ENCODE results near the gene PPP1R12C. TPM values are rescaled to one million over a fixed set of nuclear protein-coding genes. Genes with fewer than 3 reads are reported as not detected.

Gene PPP1R12C
- total RNA-seq, 1 experiment from 2014 or later: 110 TPM

DNA sequence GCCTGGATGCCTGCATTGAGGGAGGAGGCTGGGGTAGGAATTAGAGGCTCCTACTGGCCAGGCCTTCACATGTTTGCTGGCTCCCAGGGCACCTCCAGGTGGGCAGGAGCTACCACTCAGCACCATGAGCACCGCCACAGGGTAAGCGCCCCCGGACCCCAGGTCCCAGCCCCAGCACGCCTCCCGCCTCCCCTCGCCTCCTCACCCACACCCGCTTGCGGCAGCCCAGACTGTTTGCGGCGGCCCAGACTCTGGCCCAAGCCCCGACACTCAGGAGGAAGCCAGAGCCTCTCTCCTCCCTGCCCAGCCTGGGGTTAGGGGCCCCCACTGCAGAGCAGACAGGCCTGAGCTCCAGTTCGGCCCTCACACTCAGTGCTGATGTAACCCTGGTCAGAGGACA lies 41.1 kb downstream of the PPP1R12C start:
- CTCF ChIA-PET: no interaction called here
- Histone ChIP-seq H3K36me3 (ENCODE audit: low read depth) (no peaks in the 10 kb centered on the region), H3K4me3 (peak overlapping the region; percentile 60), H3K27ac (peak overlapping the region; percentile 79), H3F3A (ENCODE audit: insufficient read depth, low read depth) (peaks cover 54% of the 10 kb centered on the region), H3K9me3 (ENCODE audit: insufficient read depth, low read depth) (no peaks in the 10 kb centered on the region), H3K79me2 (ENCODE audit: low read depth) (peaks cover 10% of the 10 kb centered on the region; the same call in 1 of the 2 replicates), H3K4me2 (peak overlapping the region; percentile 82), H4K20me1 (ENCODE audit: insufficient read depth) (no peaks in the 10 kb centered on the region), H3K4me1 (replicated peaks; ENCODE audit: insufficient read depth) (peaks cover 27% of the 10 kb centered on the region), H3K27me3 (ENCODE audit: insufficient read depth, low read depth) (no peaks in the 10 kb centered on the region), H2AFZ (no peak overlapping the region), H3K9me2 (ENCODE audit: insufficient read depth) (no peaks in the 10 kb centered on the region)
- TF ChIP-seq EZH2 (IDR thresholded peaks at IDR 0.05; ENCODE audit: low read depth): no peak
- TF ChIP-seq, protein P1, sequence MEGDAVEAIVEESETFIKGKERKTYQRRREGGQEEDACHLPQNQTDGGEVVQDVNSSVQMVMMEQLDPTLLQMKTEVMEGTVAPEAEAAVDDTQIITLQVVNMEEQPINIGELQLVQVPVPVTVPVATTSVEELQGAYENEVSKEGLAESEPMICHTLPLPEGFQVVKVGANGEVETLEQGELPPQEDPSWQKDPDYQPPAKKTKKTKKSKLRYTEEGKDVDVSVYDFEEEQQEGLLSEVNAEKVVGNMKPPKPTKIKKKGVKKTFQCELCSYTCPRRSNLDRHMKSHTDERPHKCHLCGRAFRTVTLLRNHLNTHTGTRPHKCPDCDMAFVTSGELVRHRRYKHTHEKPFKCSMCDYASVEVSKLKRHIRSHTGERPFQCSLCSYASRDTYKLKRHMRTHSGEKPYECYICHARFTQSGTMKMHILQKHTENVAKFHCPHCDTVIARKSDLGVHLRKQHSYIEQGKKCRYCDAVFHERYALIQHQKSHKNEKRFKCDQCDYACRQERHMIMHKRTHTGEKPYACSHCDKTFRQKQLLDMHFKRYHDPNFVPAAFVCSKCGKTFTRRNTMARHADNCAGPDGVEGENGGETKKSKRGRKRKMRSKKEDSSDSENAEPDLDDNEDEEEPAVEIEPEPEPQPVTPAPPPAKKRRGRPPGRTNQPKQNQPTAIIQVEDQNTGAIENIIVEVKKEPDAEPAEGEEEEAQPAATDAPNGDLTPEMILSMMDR (conservative IDR thresholded peaks at IDR 0.05): no peak
- intact Hi-C loops (cut with micrococcal nuclease; ENCODE audit: unreplicated experiment): no loop called here
- no peak for DNase-seq
- POLR2A ChIA-PET (ENCODE audit: unreplicated experiment): interaction anchor here (0.7 kb wide), 1 partner anchor 123 kb away, joined by 12 read pairs; no protein-coding TSS in a partner anchor
- no TSS peak for BruUV-seq (replicated peaks)

DNA sequence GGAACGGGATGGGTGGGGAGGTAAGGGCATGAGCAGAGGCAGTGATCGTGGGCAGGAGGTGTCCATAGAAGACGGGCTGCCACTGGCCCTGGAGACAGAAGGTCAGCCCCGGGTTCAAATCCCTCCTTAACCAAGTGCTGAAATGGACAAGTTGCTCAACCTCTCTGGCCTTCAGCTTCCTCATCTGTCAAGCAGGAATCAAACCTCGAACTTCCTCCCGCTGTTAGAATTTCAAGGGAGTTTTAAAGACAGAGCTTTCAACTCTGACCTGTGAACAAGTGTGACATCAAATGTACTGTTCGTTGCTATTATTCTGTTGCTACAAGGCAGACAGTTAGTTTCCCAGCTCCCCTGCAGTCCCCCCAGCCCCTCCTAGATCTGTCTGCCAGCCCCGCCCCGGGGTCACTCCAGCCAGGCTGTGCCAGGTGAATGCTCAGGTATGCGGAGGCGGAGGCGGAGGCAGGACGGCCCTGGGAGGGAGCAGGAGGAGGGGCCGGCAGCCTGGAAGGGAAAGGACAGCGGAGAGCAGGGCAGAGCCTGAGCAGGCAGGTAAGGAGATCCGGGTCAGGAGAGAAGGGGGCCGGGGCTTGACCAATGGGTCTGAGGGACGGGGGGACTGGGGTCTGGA lies 42.0 kb downstream of the PPP1R12C start, which contains the start of gene EPS8L1:
TSS of gene EPS8L1 (plus strand) at position 499 of the 628 bp plus-strand sequence. CDS start 576 bp downstream, outside the sequence.
- Histone ChIP-seq H3K9me3 (ENCODE audit: insufficient read depth, low read depth) (no peaks in the 10 kb centered on the region), H4K20me1 (ENCODE audit: insufficient read depth) (no peaks in the 10 kb centered on the region), H2AFZ (no peak within 1 kb of the TSS), H3K27me3 (ENCODE audit: insufficient read depth, low read depth) (no peaks in the 10 kb centered on the region), H3K4me1 (replicated peaks; ENCODE audit: insufficient read depth) (peaks cover 32% of the 10 kb centered on the region), H3K79me2 (ENCODE audit: low read depth) (peaks cover 10% of the 10 kb centered on the region; the same call in 1 of the 2 replicates), H3K27ac (peak within 1 kb of the TSS; percentile 79), H3K4me2 (peak within 1 kb of the TSS; percentile 82), H3K4me3 (peak within 1 kb of the TSS; percentile 60), H3K9me2 (ENCODE audit: insufficient read depth) (no peaks in the 10 kb centered on the region), H3K36me3 (ENCODE audit: low read depth) (no peaks in the 10 kb centered on the region), H3F3A (ENCODE audit: insufficient read depth, low read depth) (peaks cover 50% of the 10 kb centered on the region)
- ChIA-PET CTCF (interaction anchor here (0.5 kb wide), 1 partner anchor 392 kb away, joined by 3 read pairs; no protein-coding TSS in a partner anchor), POLR2A (ENCODE audit: unreplicated experiment) (interaction anchor here (0.6 to 0.9 kb wide), 8 partner anchors 10 to 1203 kb away, joined by 3 to 10 read pairs (median 3); partner anchors contain the start of genes KMT5C, MBOAT7 and ZNF784)
- intact Hi-C loops (cut with micrococcal nuclease; ENCODE audit: unreplicated experiment): no loop called here
- BruUV-seq (replicated peaks): no TSS peak
- peak; percentile 92 to 97 for DNase-seq
- TF ChIP-seq EZH2 (IDR thresholded peaks at IDR 0.05; ENCODE audit: low read depth): no peak
- TF ChIP-seq, protein P1 (conservative IDR thresholded peaks at IDR 0.05): no peak

DNA sequence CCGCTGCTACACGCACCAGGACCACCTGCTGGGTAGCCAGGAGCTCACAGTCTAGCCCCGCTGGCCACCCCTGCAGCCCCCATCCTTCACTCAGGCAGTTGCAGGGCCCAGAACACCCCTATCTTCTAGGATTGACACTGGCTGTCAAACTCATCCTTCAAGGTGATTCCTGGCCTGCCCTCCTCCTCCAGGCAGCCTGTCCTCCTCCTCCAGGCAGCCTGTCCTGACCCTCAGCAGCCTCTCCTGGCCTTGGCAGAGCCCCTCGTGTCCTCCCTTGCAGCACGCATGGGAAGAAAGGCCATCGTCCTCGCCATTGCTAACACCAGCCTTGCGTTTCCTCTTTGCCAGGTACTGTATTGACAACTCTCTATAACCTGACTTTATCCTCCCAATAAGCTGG lies 45.5 kb downstream of the PPP1R12C start:
- BruUV-seq (replicated peaks): no TSS peak
- peak overlapping the region; percentile 98 for H3K27ac ChIP-seq
- ChIA-PET POLR2A (ENCODE audit: unreplicated experiment) (interaction anchor here (0.5 kb wide), 1 partner anchor 9 kb away, joined by 5 read pairs; the partner anchor contains the start of gene RDH13), CTCF (no interaction called here)
- H3F3A ChIP-seq (ENCODE audit: insufficient read depth, low read depth): peaks cover 48% of the 10 kb centered on the region
- no peak overlapping the region for H3K4me3 ChIP-seq
- TF ChIP-seq EZH2 (IDR thresholded peaks at IDR 0.05; ENCODE audit: low read depth): no peak
- TF ChIP-seq, protein P1 (conservative IDR thresholded peaks at IDR 0.05): no peak
- H3K27me3 ChIP-seq (ENCODE audit: insufficient read depth, low read depth): no peaks in the 10 kb centered on the region
- H3K36me3 ChIP-seq (ENCODE audit: low read depth): no peaks in the 10 kb centered on the region
- intact Hi-C loops (cut with micrococcal nuclease; ENCODE audit: unreplicated experiment): no loop called here
- no peak overlapping the region for H2AFZ ChIP-seq
- peak overlapping the region; percentile 69 for H3K4me2 ChIP-seq
- no peaks in the 10 kb centered on the region for H4K20me1 ChIP-seq (ENCODE audit: insufficient read depth)
- H3K4me1 ChIP-seq (replicated peaks; ENCODE audit: insufficient read depth): peaks cover 47% of the 10 kb centered on the region
- no peaks in the 10 kb centered on the region for H3K9me2 ChIP-seq (ENCODE audit: insufficient read depth)
- H3K79me2 ChIP-seq (ENCODE audit: low read depth): peaks cover 6% of the 10 kb centered on the region; the same call in 1 of the 2 replicates
- H3K9me3 ChIP-seq (ENCODE audit: insufficient read depth, low read depth): no peaks in the 10 kb centered on the region
- peak in 1 of 2 experiments; percentile 25 for DNase-seq

Measured in PC-9 (cell line).